HepG2 (cell line): ENCODE results near the gene TXNRD2. TPM values are rescaled to one million over a fixed set of nuclear protein-coding genes. Genes with fewer than 3 reads are reported as not detected.

Experiments used
- ATM ChIP-seq: fragments of 450-650 bp; IDR thresholded peaks from 2 replicates; pipeline ENCODE4 v1.7.1; 2017; ENCODE audit warnings: mild to moderate bottlenecking, borderline replicate concordance
- CERS6 ChIP-seq: sonication (generic); formaldehyde crosslinking; IDR thresholded peaks from 2 replicates; pipeline ENCODE4 v1.5.0; 2020; ENCODE audit warnings: missing genetic modification reagents
- DR1 ChIP-seq: sonication (generic); formaldehyde crosslinking; IDR thresholded peaks from 2 replicates; pipeline ENCODE4 v1.8.0; 2021; ENCODE audit warnings: mild to moderate bottlenecking, missing genetic modification reagents, inconsistent platforms
- ETV6 ChIP-seq: sonication (generic); formaldehyde crosslinking; conservative IDR thresholded peaks from 2 replicates; pipeline ENCODE4 v1.4.0; 2020; ENCODE audit warnings: missing genetic modification reagents
- FOXA3 ChIP-seq: IDR thresholded peaks from 2 replicates; pipeline ENCODE4 v1.6.1; 2016; ENCODE audit warnings: missing genetic modification reagents, missing compliant biosample characterization
- FOXK2 ChIP-seq: fragments of 450-650 bp; IDR thresholded peaks from 2 replicates; pipeline ENCODE4 v1.6.1; 2016
- HNF1B ChIP-seq: sonication (generic); formaldehyde crosslinking; IDR thresholded peaks from 2 replicates; pipeline ENCODE4 v1.5.1; 2020; ENCODE audit warnings: mild to moderate bottlenecking, moderate library complexity, missing genetic modification reagents
- HNRNPK ChIP-seq: fragments of 200-400 bp; formaldehyde crosslinking; IDR thresholded peaks from 2 replicates; pipeline ENCODE4 v1.6.1; 2018; ENCODE audit warnings: low read length, low read depth, moderate library complexity, mild to moderate bottlenecking; ENCODE audit not compliant: poor library complexity, severe bottlenecking
- NFE2L1 ChIP-seq: sonication (generic); formaldehyde crosslinking; IDR thresholded peaks from 2 replicates; pipeline ENCODE4 v1.4.0; 2020; ENCODE audit warnings: missing genetic modification reagents, mild to moderate bottlenecking, borderline replicate concordance
- NFRKB ChIP-seq: fragments of 450-650 bp; IDR thresholded peaks from 2 replicates; pipeline ENCODE4 v1.6.1; 2017
- PPARG ChIP-seq: conservative IDR thresholded peaks from 2 replicates; pipeline ENCODE4 v1.6.1; 2016; ENCODE audit warnings: missing biosample characterization, missing genetic modification reagents
- STAT5B ChIP-seq: sonication (generic); formaldehyde crosslinking; IDR thresholded peaks from 2 replicates; pipeline ENCODE4 v1.4.0; 2020; ENCODE audit warnings: missing genetic modification reagents
- YY1 ChIP-seq: IDR thresholded peaks from 2 replicates; pipeline ENCODE4 v1.6.1; 2011; ENCODE audit warnings: low read length, low read depth, moderate library complexity, mild to moderate bottlenecking; ENCODE audit not compliant: insufficient read depth, insufficient replicate concordance
- ZBTB20 ChIP-seq: sonication (generic); formaldehyde crosslinking; IDR thresholded peaks from 2 replicates; pipeline ENCODE4 v1.8.1; 2023; ENCODE audit warnings: missing genetic modification reagents, low read depth, mild to moderate bottlenecking, borderline replicate concordance
- ZFAT ChIP-seq: sonication (generic); formaldehyde crosslinking; conservative IDR thresholded peaks from 2 replicates; pipeline ENCODE4 v1.8.1; 2023; ENCODE audit warnings: missing genetic modification reagents, inconsistent platforms
- ZNF207 ChIP-seq: fragments of 450-650 bp; IDR thresholded peaks from 2 replicates; pipeline ENCODE4 v1.6.1; 2016; ENCODE audit warnings: antibody characterized with exemption, borderline replicate concordance
- ZNF331 ChIP-seq: sonication (generic); formaldehyde crosslinking; IDR thresholded peaks from 2 replicates; pipeline ENCODE4 v1.4.0; 2020; ENCODE audit warnings: missing genetic modification reagents
- ZNF335 ChIP-seq: sonication (generic); formaldehyde crosslinking; IDR thresholded peaks from 2 replicates; pipeline ENCODE4 v1.4.0; 2020; ENCODE audit warnings: missing genetic modification reagents
- ZNF383 ChIP-seq: sonication (generic); formaldehyde crosslinking; IDR thresholded peaks from 2 replicates; pipeline ENCODE4 v1.4.0; 2020; ENCODE audit warnings: missing genetic modification reagents, mild to moderate bottlenecking, borderline replicate concordance
- ZNF746 ChIP-seq: sonication (generic); formaldehyde crosslinking; IDR thresholded peaks from 2 replicates; pipeline ENCODE4 v1.8.0; 2022; ENCODE audit warnings: mild to moderate bottlenecking, missing genetic modification reagents
- polyA plus RNA-seq, 8 experiments: library from polyadenylated mRNA; depleted of rRNA in 3 of 8; stranded (reverse) in 7 of 8; unstranded in 1 of 8; fragments of >200 nt; fragmentation: Illumina TruSeq in 4 of 8; extraction: Trizol in 4 of 8; gene quantifications; 2 replicates each; pipeline versions ENCODE4 v1.2.1 to v1.2.3, GENCODE V29; 2011 to 2016; ENCODE audit warnings: low read depth in 4 of 8, missing spikeins in 1 of 8, mixed read lengths in 1 of 8; ENCODE audit not compliant: insufficient read depth in 1 of 8
- total RNA-seq, 5 experiments: library from RNA; depleted of rRNA; stranded (reverse); fragments of >200 nt; fragmentation: Illumina TruSeq; extraction: Trizol; gene quantifications; 2 replicates each; pipeline ENCODE4 v1.2.3, GENCODE V29; 2016; ENCODE audit warnings: low read depth in 1 of 5
- TF ChIP-seq, protein P1 (sequence below): sonication (generic); formaldehyde crosslinking; IDR thresholded peaks from 2 replicates; pipeline ENCODE4 v1.5.0; 2020; ENCODE audit warnings: mild to moderate bottlenecking, missing genetic modification reagents, borderline replicate concordance
- TF ChIP-seq, protein P2 (sequence below): sonication (generic); formaldehyde crosslinking; IDR thresholded peaks from 2 replicates; pipeline ENCODE4 v1.4.0; 2020; ENCODE audit warnings: missing genetic modification reagents
- TF ChIP-seq, protein P3 (sequence below): sonication (generic); formaldehyde crosslinking; IDR thresholded peaks from 2 replicates; pipeline ENCODE4 v1.5.0; 2020; ENCODE audit warnings: mild to moderate bottlenecking, missing genetic modification reagents

Gene TXNRD2
- total and polyA plus RNA-seq, 2 of the 13 experiments (the other 11 are each of a cell fraction or from before 2014, with no cell fraction given): 17.5 to 18.6 TPM

- TF ChIP-seq ZBTB20: no peak
- TF ChIP-seq NFE2L1: no peak
- TF ChIP-seq, protein P1, sequence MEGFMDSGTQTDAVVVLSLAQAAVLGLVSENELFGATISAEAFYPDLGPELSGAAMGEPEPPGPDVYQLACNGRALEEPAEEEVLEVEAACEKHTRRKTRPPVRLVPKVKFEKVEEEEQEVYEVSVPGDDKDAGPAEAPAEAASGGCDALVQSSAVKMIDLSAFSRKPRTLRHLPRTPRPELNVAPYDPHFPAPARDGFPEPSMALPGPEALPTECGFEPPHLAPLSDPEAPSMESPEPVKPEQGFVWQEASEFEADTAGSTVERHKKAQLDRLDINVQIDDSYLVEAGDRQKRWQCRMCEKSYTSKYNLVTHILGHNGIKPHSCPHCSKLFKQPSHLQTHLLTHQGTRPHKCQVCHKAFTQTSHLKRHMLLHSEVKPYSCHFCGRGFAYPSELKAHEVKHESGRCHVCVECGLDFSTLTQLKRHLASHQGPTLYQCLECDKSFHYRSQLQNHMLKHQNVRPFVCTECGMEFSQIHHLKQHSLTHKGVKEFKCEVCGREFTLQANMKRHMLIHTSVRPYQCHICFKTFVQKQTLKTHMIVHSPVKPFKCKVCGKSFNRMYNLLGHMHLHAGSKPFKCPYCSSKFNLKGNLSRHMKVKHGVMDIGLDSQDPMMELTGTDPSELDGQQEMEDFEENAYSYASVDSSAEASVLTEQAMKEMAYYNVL (CRISPR knock-in tag): peak; percentile 49; the same call in 1 of the 2 replicates
- TF ChIP-seq FOXA3 (CRISPR knock-in tag): no peak
- no peak for TF ChIP-seq ZFAT (CRISPR knock-in tag)
- TF ChIP-seq ZNF335 (CRISPR knock-in tag): peak; percentile 96
- TF ChIP-seq HNF1B (CRISPR knock-in tag): peak; percentile 43
- TF ChIP-seq, protein P2, sequence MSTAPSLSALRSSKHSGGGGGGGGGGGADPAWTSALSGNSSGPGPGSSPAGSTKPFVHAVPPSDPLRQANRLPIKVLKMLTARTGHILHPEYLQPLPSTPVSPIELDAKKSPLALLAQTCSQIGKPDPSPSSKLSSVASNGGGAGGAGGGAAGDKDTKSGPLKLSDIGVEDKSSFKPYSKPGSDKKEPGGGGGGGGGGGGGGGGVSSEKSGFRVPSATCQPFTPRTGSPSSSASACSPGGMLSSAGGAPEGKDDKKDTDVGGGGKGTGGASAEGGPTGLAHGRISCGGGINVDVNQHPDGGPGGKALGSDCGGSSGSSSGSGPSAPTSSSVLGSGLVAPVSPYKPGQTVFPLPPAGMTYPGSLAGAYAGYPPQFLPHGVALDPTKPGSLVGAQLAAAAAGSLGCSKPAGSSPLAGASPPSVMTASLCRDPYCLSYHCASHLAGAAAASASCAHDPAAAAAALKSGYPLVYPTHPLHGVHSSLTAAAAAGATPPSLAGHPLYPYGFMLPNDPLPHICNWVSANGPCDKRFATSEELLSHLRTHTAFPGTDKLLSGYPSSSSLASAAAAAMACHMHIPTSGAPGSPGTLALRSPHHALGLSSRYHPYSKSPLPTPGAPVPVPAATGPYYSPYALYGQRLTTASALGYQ (CRISPR knock-in tag): no peak
- TF ChIP-seq ETV6 (CRISPR knock-in tag): no peak
- no peak for TF ChIP-seq DR1 (CRISPR knock-in tag)
- no peak for TF ChIP-seq ZNF383 (CRISPR knock-in tag)
- TF ChIP-seq, protein P3, sequence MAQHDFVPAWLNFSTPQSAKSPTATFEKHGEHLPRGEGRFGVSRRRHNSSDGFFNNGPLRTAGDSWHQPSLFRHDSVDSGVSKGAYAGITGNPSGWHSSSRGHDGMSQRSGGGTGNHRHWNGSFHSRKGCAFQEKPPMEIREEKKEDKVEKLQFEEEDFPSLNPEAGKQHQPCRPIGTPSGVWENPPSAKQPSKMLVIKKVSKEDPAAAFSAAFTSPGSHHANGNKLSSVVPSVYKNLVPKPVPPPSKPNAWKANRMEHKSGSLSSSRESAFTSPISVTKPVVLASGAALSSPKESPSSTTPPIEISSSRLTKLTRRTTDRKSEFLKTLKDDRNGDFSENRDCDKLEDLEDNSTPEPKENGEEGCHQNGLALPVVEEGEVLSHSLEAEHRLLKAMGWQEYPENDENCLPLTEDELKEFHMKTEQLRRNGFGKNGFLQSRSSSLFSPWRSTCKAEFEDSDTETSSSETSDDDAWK (CRISPR knock-in tag): no peak
- no peak for TF ChIP-seq ATM
- TF ChIP-seq NFRKB: no peak
- TF ChIP-seq ZNF331 (CRISPR knock-in tag): no peak; the same call in 1 of the 2 replicates
- TF ChIP-seq HNRNPK: no peak
- no peak for TF ChIP-seq ZNF207
- no peak for TF ChIP-seq YY1
- TF ChIP-seq CERS6 (CRISPR knock-in tag): no peak
- no peak for TF ChIP-seq STAT5B (CRISPR knock-in tag)
- TF ChIP-seq FOXK2: no peak
- no peak for TF ChIP-seq ZNF746 (CRISPR knock-in tag)
- TF ChIP-seq PPARG (CRISPR knock-in tag): no peak
Observed at GRCh38 chr22:19942157-19943081, 801 bp upstream of the TXNRD2 start (continued).
